HG02610 (cell line): Measurements from ENCODE around the gene MAST4.

ENCODE experiments used
- ATAC-seq: cut with Tn5 transposase; IDR thresholded peaks from one replicate; pipeline ENCODE4 v1.9.1; 2021; ENCODE audit warnings: mild to moderate bottlenecking, moderate library complexity; ENCODE audit not compliant: unreplicated experiment

The MAST4 gene

GRCh38 chr5:67216564-67216963 lies 620.4 kb downstream of the MAST4 start:
- no peak for ATAC-seq
